Thyroid gland (tissue), 4 donors: ENCODE data around the gene TMEM121B. TPM values are rescaled to one million over a fixed set of nuclear protein-coding genes. Genes with fewer than 3 reads are reported as not detected.

Source experiments
- DNase-seq, 2 donors: peaks; one replicate each; pipeline ENCODE4 v3.0.0-alpha.2; 2019
- H3K27ac ChIP-seq, 3 donors: fragments of 200-600 bp; sonication (generic); 1 replicate in 2 of 3; 2 replicates in 1 of 3; pipeline ENCODE4 v1.5.1; 2016 to 2019; ENCODE audit warnings: mild to moderate bottlenecking in 1 of 3, moderate library complexity in 1 of 3
- H3K27me3 ChIP-seq: fragments of 200-600 bp; sonication (generic); one replicate; pipeline ENCODE4 v1.5.1; 2019
- H3K36me3 ChIP-seq, 2 donors: fragments of 200-600 bp; sonication (generic); one replicate each; pipeline ENCODE4 v1.5.1; 2016 to 2019
- H3K4me1 ChIP-seq, 2 donors: fragments of 200-600 bp; sonication (generic); one replicate each; pipeline ENCODE4 v1.5.1; 2017 to 2019
- H3K4me3 ChIP-seq, 3 donors: fragments of 200-600 bp; sonication (generic); replicated peaks in 1 of 3; 1 replicate in 2 of 3; 2 replicates in 1 of 3; pipeline ENCODE4 v1.5.1; 2016; ENCODE audit warnings: mild to moderate bottlenecking in 1 of 3
- H3K9me3 ChIP-seq: fragments of 200-600 bp; sonication (generic); one replicate; pipeline ENCODE4 v1.5.1; 2017
- POLR2A ChIP-seq, 2 donors: fragments of 450-650 bp; IDR thresholded peaks; one replicate each; pipeline ENCODE4 v1.6.1; 2017; ENCODE audit warnings: antibody characterized with exemption in 2 of 2, mild to moderate bottlenecking in 2 of 2, moderate library complexity in 1 of 2
- WGBS, 2 donors: methylation state at CpG; one replicate each; pipeline ENCODE4 v1.1.5; 2017; 5-methylcytosine and 5-hydroxymethylcytosine counted together
- intact Hi-C: fragments of 100-400 bp; cut with DNase I; formaldehyde crosslinking; loops from one replicate; pipeline ENCODE4 v1.15.1; 2023
- total RNA-seq, 4 donors: library from RNA; depleted of rRNA; stranded (reverse); fragments of >200 nt; gene quantifications; one replicate each; pipeline ENCODE4 v1.2.3, GENCODE V29; 2016
- TF ChIP-seq, protein P1 (sequence below), 6 experiments: fragments of 200-600 bp in 3 of 6; fragments of 450-650 bp in 3 of 6; sonication (generic) in 3 of 6; IDR thresholded peaks; one replicate each; pipeline ENCODE4 v1.5.1; 2016 to 2019; ENCODE audit warnings: antibody characterized with exemption in 6 of 6, mild to moderate bottlenecking in 2 of 6, inconsistent platforms in 1 of 6, moderate library complexity in 1 of 6

TMEM121B gene
- total RNA-seq, 4 donors from 2014 or later = 0.10 to 0.17 TPM; not detected in 2

DNA sequence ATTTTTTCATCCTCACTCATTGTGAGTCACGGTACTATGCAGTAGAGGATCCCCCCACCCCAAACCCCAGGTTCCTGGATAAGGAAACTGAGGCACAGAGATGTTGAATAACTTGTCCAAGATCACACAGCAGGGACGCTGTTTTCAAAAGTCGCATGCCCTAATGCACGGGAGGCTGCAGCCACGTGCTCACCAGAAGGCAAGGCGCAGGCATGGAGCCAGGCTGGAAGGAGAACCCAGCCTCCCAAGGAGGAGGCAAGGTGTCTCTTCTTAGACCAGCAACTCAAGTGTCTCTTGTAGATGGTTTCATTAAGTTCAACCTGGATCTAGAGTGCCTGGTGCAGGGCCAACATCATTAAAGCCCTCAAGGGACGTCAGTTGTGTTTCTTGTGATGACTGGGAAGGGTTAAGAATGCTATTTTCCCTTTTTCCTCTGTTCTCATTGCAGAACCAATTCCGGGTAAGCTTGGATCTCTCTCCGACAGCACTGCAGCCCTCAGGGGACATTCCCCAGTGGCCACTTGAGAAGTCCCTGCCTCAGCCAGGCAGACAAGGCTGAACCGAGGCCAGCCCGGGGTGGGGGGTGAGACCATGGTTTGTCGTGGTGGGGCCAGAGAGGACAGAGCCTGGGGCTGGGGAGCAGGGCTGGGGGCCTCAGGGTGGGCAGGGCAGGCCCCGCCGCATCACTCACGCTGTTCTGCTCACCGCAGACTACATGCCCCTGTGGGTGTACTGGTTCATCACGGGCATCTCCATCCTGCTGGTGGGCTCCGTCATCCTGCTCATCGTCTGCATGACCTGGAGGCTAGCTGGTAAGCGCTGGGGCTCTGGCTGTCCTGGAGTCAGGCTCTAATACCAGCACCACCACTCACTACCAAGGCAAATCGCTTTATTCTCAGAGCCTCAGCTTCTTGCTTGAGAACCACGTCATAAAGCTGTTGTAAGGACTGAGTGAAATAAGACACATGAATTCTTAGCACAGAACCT is 15.7 kb downstream of the TMEM121B start:
- H3K4me3 ChIP-seq = no peak overlapping the region
- H3K9me3 ChIP-seq = no peaks in the 10 kb centered on the region
- no peaks in the 10 kb centered on the region for H3K27me3 ChIP-seq
- WGBS, 2 donors = 38 to 43% methylated on average over 12 to 22 of the region's 22 CpGs
- intact Hi-C loops = no loop called here
- peak; percentile 79 to 84 for DNase-seq
- no peak overlapping the region for H3K27ac ChIP-seq
- H3K36me3 ChIP-seq = peaks cover 36 to 43% of the 10 kb centered on the region in 2 donors
- H3K4me1 ChIP-seq = peaks cover 6 to 11% of the 10 kb centered on the region in 2 donors
- TF ChIP-seq, protein P1, sequence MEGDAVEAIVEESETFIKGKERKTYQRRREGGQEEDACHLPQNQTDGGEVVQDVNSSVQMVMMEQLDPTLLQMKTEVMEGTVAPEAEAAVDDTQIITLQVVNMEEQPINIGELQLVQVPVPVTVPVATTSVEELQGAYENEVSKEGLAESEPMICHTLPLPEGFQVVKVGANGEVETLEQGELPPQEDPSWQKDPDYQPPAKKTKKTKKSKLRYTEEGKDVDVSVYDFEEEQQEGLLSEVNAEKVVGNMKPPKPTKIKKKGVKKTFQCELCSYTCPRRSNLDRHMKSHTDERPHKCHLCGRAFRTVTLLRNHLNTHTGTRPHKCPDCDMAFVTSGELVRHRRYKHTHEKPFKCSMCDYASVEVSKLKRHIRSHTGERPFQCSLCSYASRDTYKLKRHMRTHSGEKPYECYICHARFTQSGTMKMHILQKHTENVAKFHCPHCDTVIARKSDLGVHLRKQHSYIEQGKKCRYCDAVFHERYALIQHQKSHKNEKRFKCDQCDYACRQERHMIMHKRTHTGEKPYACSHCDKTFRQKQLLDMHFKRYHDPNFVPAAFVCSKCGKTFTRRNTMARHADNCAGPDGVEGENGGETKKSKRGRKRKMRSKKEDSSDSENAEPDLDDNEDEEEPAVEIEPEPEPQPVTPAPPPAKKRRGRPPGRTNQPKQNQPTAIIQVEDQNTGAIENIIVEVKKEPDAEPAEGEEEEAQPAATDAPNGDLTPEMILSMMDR (IDR thresholded peaks at IDR 0.05) = no peak
- TF ChIP-seq POLR2A (IDR thresholded peaks at IDR 0.05) = no peak

DNA sequence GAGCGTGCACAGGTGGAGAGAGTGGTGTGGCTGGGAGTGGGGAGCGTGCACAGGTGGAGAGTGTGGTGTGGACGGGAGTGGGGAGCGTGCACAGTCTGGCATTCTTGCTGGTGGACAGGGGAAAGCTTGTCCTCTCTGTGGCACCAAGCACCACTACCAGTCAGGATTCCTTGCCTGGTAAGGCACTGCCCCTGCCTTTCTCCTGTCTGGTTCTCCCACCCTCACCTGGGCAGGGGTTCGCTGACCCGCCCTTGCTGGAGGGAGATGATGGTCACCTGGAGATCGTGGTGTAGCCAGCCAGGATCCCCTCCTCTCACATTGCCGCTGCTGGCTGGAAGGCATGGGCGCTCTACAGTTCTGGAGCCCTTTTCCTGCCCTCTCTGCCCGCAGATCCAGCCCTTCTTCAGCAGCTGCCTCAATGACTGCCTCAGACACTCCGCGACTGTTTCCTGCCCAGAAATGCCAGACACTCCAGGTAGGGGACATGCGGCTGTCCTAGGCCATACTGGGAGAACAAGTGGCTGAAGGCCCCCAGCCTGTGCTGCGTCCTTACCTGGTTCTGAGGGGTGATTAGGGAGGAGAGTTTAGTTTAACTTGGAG is 16.7 kb downstream of the TMEM121B start:
- Histone ChIP-seq H3K9me3 (no peaks in the 10 kb centered on the region), H3K36me3 (peaks cover 44 to 45% of the 10 kb centered on the region in 2 donors), H3K4me3 (no peak overlapping the region), H3K4me1 (peaks cover 6 to 11% of the 10 kb centered on the region in 2 donors), H3K27me3 (no peaks in the 10 kb centered on the region), H3K27ac (no peak overlapping the region)
- intact Hi-C loops = no loop called here
- no peak for DNase-seq
- WGBS, 2 donors = 66 to 67% methylated on average over 7 to 12 of the region's 14 CpGs
- TF ChIP-seq POLR2A (IDR thresholded peaks at IDR 0.05) = no peak
- TF ChIP-seq, protein P1 (IDR thresholded peaks at IDR 0.05) = no peak

DNA sequence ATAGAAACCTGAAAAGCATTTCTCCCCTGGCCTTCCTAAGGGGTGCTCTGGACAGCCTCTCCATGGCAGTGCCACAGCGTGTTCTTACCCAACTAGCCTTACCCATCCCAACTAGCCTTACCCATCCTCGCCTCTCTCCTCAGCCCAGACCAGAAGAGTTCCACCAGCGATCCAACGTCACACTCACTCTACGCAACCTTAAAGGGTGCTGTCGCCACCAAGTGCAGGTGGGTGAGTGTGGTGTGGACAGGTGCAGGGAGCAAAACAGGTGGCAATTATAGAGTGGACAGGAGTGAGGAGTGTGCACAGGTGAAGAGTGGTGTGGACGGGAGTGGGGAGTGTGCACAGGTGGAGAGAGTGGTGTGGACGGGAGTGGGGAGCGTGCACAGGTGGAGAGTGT is 17.8 kb downstream of the TMEM121B start:
- H3K27me3 ChIP-seq = no peaks in the 10 kb centered on the region
- no peak overlapping the region for H3K4me3 ChIP-seq
- no peak overlapping the region for H3K27ac ChIP-seq
- 96% methylated on average over 9 of the region's 9 CpGs for WGBS, 2 donors
- DNase-seq = no peak
- no peaks in the 10 kb centered on the region for H3K9me3 ChIP-seq
- H3K4me1 ChIP-seq = peaks cover 6 to 11% of the 10 kb centered on the region in 2 donors
- peaks cover 37 to 48% of the 10 kb centered on the region in 2 donors for H3K36me3 ChIP-seq
- TF ChIP-seq POLR2A (IDR thresholded peaks at IDR 0.05) = no peak
- TF ChIP-seq, protein P1 (IDR thresholded peaks at IDR 0.05) = no peak
- intact Hi-C loops = no loop called here

DNA sequence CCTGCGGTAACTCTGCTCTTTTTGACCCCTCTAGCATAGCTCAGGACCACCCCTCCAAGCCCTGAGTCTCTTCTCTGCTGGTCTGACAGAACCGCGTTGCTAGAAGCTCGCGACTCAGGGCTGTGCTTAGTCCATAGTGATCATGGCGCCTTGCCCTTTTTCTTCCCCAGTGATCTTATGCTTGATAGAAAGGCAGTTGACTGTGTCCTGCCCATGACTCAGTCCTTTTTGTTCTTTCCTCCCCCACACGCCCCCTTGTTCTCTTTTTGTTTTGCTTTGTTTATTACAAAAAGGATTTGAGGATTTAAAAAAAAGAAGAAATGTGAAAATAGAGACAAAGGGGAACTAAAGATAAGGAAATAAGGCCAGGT is 18.9 kb downstream of the TMEM121B start:
- no peak overlapping the region for H3K27ac ChIP-seq

More for the DNA sequence above, 18.9 kb downstream of the TMEM121B start:
- TF ChIP-seq, protein P1 (IDR thresholded peaks at IDR 0.05) = no peak
- no peak for TF ChIP-seq POLR2A (IDR thresholded peaks at IDR 0.05)
- H3K36me3 ChIP-seq = peaks cover 37 to 47% of the 10 kb centered on the region in 2 donors
- no peak overlapping the region for H3K4me3 ChIP-seq
- DNase-seq = no peak
- peaks cover 6 to 11% of the 10 kb centered on the region in 2 donors for H3K4me1 ChIP-seq
- no peaks in the 10 kb centered on the region for H3K9me3 ChIP-seq
- 90 to 94% methylated on average over 7 of the region's 7 CpGs for WGBS, 2 donors
- intact Hi-C loops = no loop called here
- no peaks in the 10 kb centered on the region for H3K27me3 ChIP-seq
